ENCODE results near the gene ZBED4. TPM values are rescaled to one million over a fixed set of nuclear protein-coding genes. Genes with fewer than 3 reads are reported as not detected.

ZBED4 gene
- total RNA-seq, 2 experiments from 2014 or later = 14.8 to 15.0 TPM

GRCh38 chr22:49894322-49895054 lies 40.8 kb downstream of the ZBED4 start:
- H3K4me1 Mint-ChIP-seq (ENCODE audit: low read depth) = peaks cover 5% of the 10 kb centered on the region
- no peak overlapping the region for H3K27ac Mint-ChIP-seq
- no peak overlapping the region for H3K4me3 ChIP-seq (ENCODE audit: low read length)
- ChIA-PET CTCF (no interaction called here), POLR2A (no interaction called here)
- no peak overlapping the region for H3K4me3 Mint-ChIP-seq
- peaks cover 13% of the 10 kb centered on the region for H3K36me3 ChIP-seq (ENCODE audit: insufficient read depth, low read length)
- H3K36me3 Mint-ChIP-seq (ENCODE audit: low read depth) = peaks cover 51% of the 10 kb centered on the region
- H3K4me1 ChIP-seq (ENCODE audit: insufficient read depth, low read length) = no peaks in the 10 kb centered on the region
- H3K9me3 Mint-ChIP-seq = peaks cover 4% of the 10 kb centered on the region
- peaks cover 0 to 23% of the 10 kb centered on the region in 2 experiments for H3K9me3 ChIP-seq (ENCODE audit: control insufficient read depth in 1 of 2, insufficient read depth in 1 of 2, low read length in 2 of 2)
- no peak for TF ChIP-seq CTCF (IDR thresholded peaks at IDR 0.05)
- ATAC-seq (ENCODE audit: poor library complexity) (no peak), DNase-seq (no peak)
- H3K27me3 ChIP-seq (ENCODE audit: control insufficient read depth in 1 of 2, insufficient read depth in 2 of 2, low read length in 2 of 2) = no peaks in the 10 kb centered on the region
- H3K27me3 Mint-ChIP-seq = no peaks in the 10 kb centered on the region
- intact Hi-C loops (cut with DNase I, micrococcal nuclease) = no loop called here
- no peak overlapping the region for H3K27ac ChIP-seq (ENCODE audit: low read depth in 1 of 2, low read length in 2 of 2)

GRCh38 chr22:49896201-49896600 lies 42.6 kb downstream of the ZBED4 start:
- Mint-ChIP-seq H3K4me3 (no peak overlapping the region), H3K9me3 (peaks cover 3% of the 10 kb centered on the region), H3K4me1 (ENCODE audit: low read depth) (peaks cover 4% of the 10 kb centered on the region), H3K27ac (no peak overlapping the region), H3K36me3 (ENCODE audit: low read depth) (peaks cover 48% of the 10 kb centered on the region), H3K27me3 (no peaks in the 10 kb centered on the region)
- DNase-seq (no peak), ATAC-seq (ENCODE audit: poor library complexity) (no peak)
- POLR2A ChIA-PET = no interaction called here
- peaks cover 0 to 18% of the 10 kb centered on the region in 2 experiments for H3K9me3 ChIP-seq (ENCODE audit: control insufficient read depth in 1 of 2, insufficient read depth in 1 of 2, low read length in 2 of 2)
- no peak overlapping the region for H3K27ac ChIP-seq (ENCODE audit: low read depth in 1 of 2, low read length in 2 of 2)
- no peak for TF ChIP-seq CTCF (IDR thresholded peaks at IDR 0.05)
- no peaks in the 10 kb centered on the region for H3K4me1 ChIP-seq (ENCODE audit: insufficient read depth, low read length)
- peaks cover 15% of the 10 kb centered on the region for H3K36me3 ChIP-seq (ENCODE audit: insufficient read depth, low read length)
- H3K27me3 ChIP-seq (ENCODE audit: control insufficient read depth in 1 of 2, insufficient read depth in 2 of 2, low read length in 2 of 2) = no peaks in the 10 kb centered on the region
- H3K4me3 ChIP-seq (ENCODE audit: low read length) = no peak overlapping the region
- CTCF ChIA-PET = no interaction called here
- intact Hi-C loops (cut with DNase I, micrococcal nuclease) = no loop called here

- H3K27me3 Mint-ChIP-seq = no peaks in the 10 kb centered on the region
- Histone ChIP-seq H3K36me3 (ENCODE audit: insufficient read depth, low read length) (peaks cover 24% of the 10 kb centered on the region), H3K9me3 (ENCODE audit: control insufficient read depth in 1 of 2, insufficient read depth in 1 of 2, low read length in 2 of 2) (peaks cover 0 to 16% of the 10 kb centered on the region in 2 experiments), H3K27me3 (ENCODE audit: control insufficient read depth in 1 of 2, insufficient read depth in 2 of 2, low read length in 2 of 2) (no peaks in the 10 kb centered on the region), H3K27ac (ENCODE audit: low read depth in 1 of 2, low read length in 2 of 2) (no peak overlapping the region), H3K4me3 (ENCODE audit: low read length) (no peak overlapping the region), H3K4me1 (ENCODE audit: insufficient read depth, low read length) (no peaks in the 10 kb centered on the region)
- H3K9me3 Mint-ChIP-seq = no peaks in the 10 kb centered on the region
- ATAC-seq (ENCODE audit: poor library complexity) (no peak), DNase-seq (no peak)
- H3K27ac Mint-ChIP-seq = no peak overlapping the region
- H3K4me1 Mint-ChIP-seq (ENCODE audit: low read depth) = no peaks in the 10 kb centered on the region
- TF ChIP-seq CTCF (IDR thresholded peaks at IDR 0.05) = no peak
- no peak overlapping the region for H3K4me3 Mint-ChIP-seq
- POLR2A ChIA-PET = no interaction called here
- intact Hi-C loops (cut with DNase I, micrococcal nuclease) = no loop called here
- H3K36me3 Mint-ChIP-seq (ENCODE audit: low read depth) = peaks cover 48% of the 10 kb centered on the region
- CTCF ChIA-PET = no interaction called here
Measured at GRCh38 chr22:49897015-49897684, 43.5 kb downstream of the ZBED4 start.
